Small intestine (tissue), 7 donors: ENCODE measurements around the gene BDH1. TPM values are rescaled to one million over a fixed set of nuclear protein-coding genes. Genes with fewer than 3 reads are reported as not detected.
"Not testable (repeated sequence)": the region's sequence is repeated elsewhere in the genome, so short reads cannot be mapped to it uniquely, and the experiment has no call there.

Source experiments
- DNase-seq, 2 donors: peaks; one replicate each; pipeline versions ENCODE4 v3.0.0 to v3.0.0-alpha.2; 2013
- FAIRE-seq: peaks from 2 replicates; lab custom pipeline; 2012; peaks lifted over from hg19 to GRCh38; lab: Jason Lieb, UNC
- H3K27ac ChIP-seq, 3 donors: one replicate each; pipeline ENCODE4 v1.5.1; 2013; ENCODE audit warnings: low read length in 2 of 3, mild to moderate bottlenecking in 2 of 3, control low read depth in 1 of 3, inconsistent platforms in 1 of 3, low read depth in 1 of 3, moderate library complexity in 1 of 3
- H3K27me3 ChIP-seq, 3 donors: one replicate each; pipeline ENCODE4 v1.6.1; 2013; ENCODE audit warnings: low read length in 3 of 3, inconsistent platforms in 1 of 3; ENCODE audit not compliant: control insufficient read depth in 3 of 3, insufficient read depth in 3 of 3
- H3K36me3 ChIP-seq, 3 donors: one replicate each; pipeline ENCODE4 v1.6.1; 2013; ENCODE audit warnings: low read length in 3 of 3, inconsistent platforms in 1 of 3, low read depth in 1 of 3, mild to moderate bottlenecking in 1 of 3, moderate library complexity in 1 of 3; ENCODE audit not compliant: control insufficient read depth in 3 of 3, insufficient read depth in 2 of 3
- H3K4me1 ChIP-seq, 3 donors: one replicate each; pipeline ENCODE4 v1.6.1; 2013; ENCODE audit warnings: low read length in 2 of 3, inconsistent platforms in 1 of 3, low read depth in 1 of 3, mild to moderate bottlenecking in 1 of 3, moderate library complexity in 1 of 3; ENCODE audit not compliant: control insufficient read depth in 3 of 3, insufficient read depth in 2 of 3
- H3K4me3 ChIP-seq, 3 donors: one replicate each; pipeline ENCODE4 v1.5.1; 2013; ENCODE audit warnings: low read length in 3 of 3, control low read depth in 1 of 3, inconsistent platforms in 1 of 3, low read depth in 1 of 3, mild to moderate bottlenecking in 1 of 3, moderate library complexity in 1 of 3
- H3K9me3 ChIP-seq, 2 donors: one replicate each; pipeline ENCODE4 v1.6.1; 2013; ENCODE audit warnings: low read depth in 1 of 2, low read length in 1 of 2; ENCODE audit not compliant: control insufficient read depth in 2 of 2, insufficient read depth in 1 of 2
- WGBS, 3 donors: extraction: QIAGEN DNeasy Blood & Tissue Kit; methylation state at CpG; one replicate each; pipeline ENCODE4 v1.1.7; 2013; 5-methylcytosine and 5-hydroxymethylcytosine counted together
- polyA plus RNA-seq, 4 donors: library from polyadenylated mRNA; stranded (reverse) in 3 of 4; unstranded in 1 of 4; fragments of 200-250 nt in 3 of 4; fragments of 120-200 nt in 1 of 4; gene quantifications; one replicate each; pipeline versions ENCODE4 v1.2.1 to v1.2.3, GENCODE V29; 2013
- donor health status: healthy with polysubstance abuse.
- donor health status: control.
- donor health status: control.
- donor health status: Bipolar disorder and iron deficiency.
- donor health status: healthy.

BDH1 gene
- polyA plus RNA-seq, 4 donors, result 71.1 to 101 (median 91.4) TPM

- Histone ChIP-seq H3K27ac (peak overlapping the region; percentile 53 to 56 (median 54)), H3K4me3 (peak overlapping the region in 2 of 3 donors; percentile 21 to 27), H3K4me1 (peaks cover 0 to 38% (median 2%) of the 10 kb centered on the region in 3 donors)
- 12 to 61% (median 48%) methylated on average over 11 of the region's 11 CpGs for WGBS, 3 donors
- not testable (repeated sequence) for H3K36me3 ChIP-seq, FAIRE-seq, H3K9me3 ChIP-seq, H3K27me3 ChIP-seq
- DNase-seq, result peak; percentile 66 to 70
Measured at GRCh38 chr3:197586768-197587167, 31.0 kb upstream of the BDH1 start.

DNA sequence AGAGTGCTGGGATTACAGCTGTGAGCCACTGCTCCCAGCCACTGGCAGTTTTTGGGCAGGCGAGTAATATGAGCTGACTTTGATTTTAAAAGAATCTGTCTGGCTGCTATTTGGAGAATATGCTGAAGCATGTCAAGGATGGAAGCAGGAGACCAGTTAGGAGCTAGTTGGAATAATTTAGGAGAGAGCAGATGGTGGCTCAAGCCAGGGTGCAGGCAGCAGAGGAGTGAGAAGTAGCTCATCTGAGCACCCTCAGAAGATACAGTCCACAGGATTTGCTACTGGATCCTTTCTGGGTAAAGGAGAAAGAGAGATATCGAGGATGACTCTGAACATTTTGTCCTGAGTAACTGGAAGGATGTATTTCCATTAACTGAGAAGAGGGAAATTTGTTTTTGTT lies 30.4 kb upstream of the BDH1 start:
- FAIRE-seq (no peak), DNase-seq (no peak)
- Histone ChIP-seq H3K27me3 (no peaks in the 10 kb centered on the region), H3K9me3 (no peaks in the 10 kb centered on the region), H3K4me3 (no peak overlapping the region), H3K36me3 (no peaks in the 10 kb centered on the region), H3K4me1 (peaks cover 0 to 36% (median 2%) of the 10 kb centered on the region in 3 donors), H3K27ac (peak overlapping the region in 1 of 3 donors; percentile 56)
- WGBS, 3 donors, result 91 to 97% (median 95%) methylated on average over 2 of the region's 2 CpGs

- no peak for FAIRE-seq
- DNase-seq, result no peak
- no peaks in the 10 kb centered on the region for H3K27me3 ChIP-seq
- no peak overlapping the region for H3K27ac ChIP-seq
- H3K4me3 ChIP-seq, result no peak overlapping the region
- no peaks in the 10 kb centered on the region for H3K9me3 ChIP-seq
- no peaks in the 10 kb centered on the region for H3K36me3 ChIP-seq
- WGBS, 3 donors, result 93 to 97% (median 96%) methylated on average over 5 of the region's 5 CpGs
- peaks cover 0 to 24% (median 2%) of the 10 kb centered on the region in 3 donors for H3K4me1 ChIP-seq
Measured at GRCh38 chr3:197584733-197585132, 29.0 kb upstream of the BDH1 start.

- WGBS, 3 donors, result 90 to 93% (median 91%) methylated on average over 7 of the region's 7 CpGs
- Histone ChIP-seq H3K36me3 (no peaks in the 10 kb centered on the region), H3K27ac (no peak overlapping the region), H3K4me3 (no peak overlapping the region), H3K9me3 (no peaks in the 10 kb centered on the region), H3K27me3 (no peaks in the 10 kb centered on the region), H3K4me1 (peaks cover 0 to 17% (median 2%) of the 10 kb centered on the region in 3 donors)
- FAIRE-seq (no peak), DNase-seq (no peak)
Measured at GRCh38 chr3:197583371-197583770, 27.6 kb upstream of the BDH1 start.

DNA sequence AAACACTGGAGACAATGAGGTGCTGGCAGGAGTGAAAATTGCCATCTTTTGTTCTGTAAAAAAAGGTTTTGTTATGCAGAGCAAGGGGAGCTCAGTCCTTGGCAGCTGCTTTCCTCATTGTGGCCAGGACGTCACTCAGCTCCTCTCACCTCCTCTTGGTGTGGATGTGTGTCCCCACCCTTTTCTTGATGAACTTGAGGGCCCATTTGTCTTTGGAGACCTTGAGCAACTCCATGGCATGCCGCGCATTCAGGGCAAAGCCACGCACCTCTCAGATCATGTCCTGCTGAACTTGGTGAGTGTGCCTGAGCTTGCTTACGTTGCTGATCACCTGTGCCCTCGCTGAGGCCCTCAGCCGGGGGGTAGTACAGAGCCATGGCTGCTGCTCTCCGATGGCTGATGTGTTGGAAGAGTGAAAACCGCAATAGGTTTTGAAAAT lies 24.5 kb upstream of the BDH1 start:
- 82 to 89% (median 84%) methylated on average over 9 of the region's 9 CpGs for WGBS, 3 donors
- Histone ChIP-seq H3K4me3 (no peak overlapping the region), H3K4me1 (peaks cover 0 to 25% (median 0%) of the 10 kb centered on the region in 3 donors), H3K9me3 (no peaks in the 10 kb centered on the region), H3K36me3 (peaks cover 0 to 7% (median 0%) of the 10 kb centered on the region in 3 donors), H3K27ac (no peak overlapping the region), H3K27me3 (no peaks in the 10 kb centered on the region)
- FAIRE-seq, result no peak
- DNase-seq, result no peak

- FAIRE-seq (no peak), DNase-seq (no peak)
- 79 to 95% (median 87%) methylated on average over 6 of the region's 6 CpGs for WGBS, 3 donors
- Histone ChIP-seq H3K27ac (no peak overlapping the region), H3K4me3 (no peak overlapping the region), H3K4me1 (peaks cover 0 to 37% (median 0%) of the 10 kb centered on the region in 3 donors), H3K36me3 (peaks cover 0 to 7% (median 0%) of the 10 kb centered on the region in 3 donors), H3K27me3 (no peaks in the 10 kb centered on the region), H3K9me3 (no peaks in the 10 kb centered on the region)
Measured at GRCh38 chr3:197578376-197578775, 22.6 kb upstream of the BDH1 start.

- no peaks in the 10 kb centered on the region for H3K27me3 ChIP-seq
- peaks cover 0 to 43% (median 0%) of the 10 kb centered on the region in 3 donors for H3K4me1 ChIP-seq
- DNase-seq, result no peak
- peaks cover 0 to 7% (median 0%) of the 10 kb centered on the region in 3 donors for H3K36me3 ChIP-seq
- WGBS, 3 donors, result 89 to 91% (median 91%) methylated on average over 13 of the region's 13 CpGs
- FAIRE-seq, result no peak
- H3K27ac ChIP-seq, result no peak overlapping the region
- no peaks in the 10 kb centered on the region for H3K9me3 ChIP-seq
- no peak overlapping the region for H3K4me3 ChIP-seq
Measured at GRCh38 chr3:197577366-197578074, 21.8 kb upstream of the BDH1 start.

DNA sequence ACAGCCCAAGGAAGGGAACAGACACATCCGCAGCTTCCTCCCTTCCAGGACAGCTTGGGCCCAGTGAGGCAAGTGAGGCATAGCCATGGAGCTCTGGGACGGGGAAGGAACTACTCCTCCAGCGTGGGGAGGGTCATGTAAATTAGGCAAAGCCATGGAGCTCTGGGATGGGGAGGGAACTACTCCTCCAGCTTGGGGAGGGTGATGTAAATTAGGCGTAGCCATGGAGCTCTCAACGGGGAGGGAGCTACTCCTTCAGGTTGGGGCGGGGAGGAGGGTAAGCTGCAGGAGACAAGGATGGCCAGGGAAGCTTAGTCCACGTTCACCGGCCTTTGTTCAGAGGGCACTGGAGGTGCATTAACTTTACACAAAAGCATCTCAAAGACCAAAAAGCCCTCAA lies 21.1 kb upstream of the BDH1 start:
- no peak for FAIRE-seq
- Histone ChIP-seq H3K27me3 (no peaks in the 10 kb centered on the region), H3K9me3 (peaks cover 0 to under 1% of the 10 kb centered on the region in 2 donors), H3K27ac (no peak overlapping the region), H3K36me3 (peaks cover 0 to 7% (median 0%) of the 10 kb centered on the region in 3 donors), H3K4me3 (no peak overlapping the region), H3K4me1 (peaks cover 0 to 43% (median 0%) of the 10 kb centered on the region in 3 donors)
- no peak for DNase-seq
- 85 to 87% (median 86%) methylated on average over 8 of the region's 8 CpGs for WGBS, 3 donors
